OCI-LY7 (cell line): ENCODE data around the gene STXBP5. TPM values are rescaled to one million over a fixed set of nuclear protein-coding genes. Genes with fewer than 3 reads are reported as not detected.

ENCODE experiments used
- BruUV-seq: library from RNA; stranded (reverse); fragments of 400-500 nt; replicated peaks from 2 replicates; lab custom pipeline; 2021; lab: Mats Ljungman, UMichigan
- CTCF ChIA-PET: fragments of 300-600 bp; sonication (Branson Sonifier 250); formaldehyde crosslinking; loops from one replicate; lab custom pipeline; 2022; ENCODE audit warnings: antibody characterized with exemption; ENCODE audit not compliant: unreplicated experiment; lab: Charles Lee
- POLR2A ChIA-PET: fragments of 300-600 bp; sonication (Branson Sonifier 250); formaldehyde crosslinking; loops from one replicate; lab custom pipeline; 2022; ENCODE audit warnings: antibody characterized with exemption; lab: Charles Lee
- DNase-seq: peaks from one replicate; pipeline ENCODE4 v3.0.0-alpha.2; 2015; ENCODE audit warnings: low spot score
- H2AFZ ChIP-seq: fragments of 200-600 bp; sonication (generic), shearing (Covaris generic); 2 replicates; pipeline ENCODE4 v1.6.1; 2014; ENCODE audit warnings: mild to moderate bottlenecking, antibody characterized with exemption, low read length, moderate library complexity
- H3K27ac ChIP-seq: fragments of 200-600 bp; sonication (generic); 2 replicates; pipeline ENCODE4 v1.5.1; 2014; ENCODE audit warnings: mixed run types, low read depth, mild to moderate bottlenecking, moderate library complexity, low read length, inconsistent platforms; ENCODE audit not compliant: poor library complexity, severe bottlenecking
- H3K36me3 ChIP-seq: fragments of 200-600 bp; sonication (generic); 2 replicates; pipeline ENCODE4 v1.6.1; 2014; ENCODE audit warnings: mild to moderate bottlenecking, antibody characterized with exemption, low read length, moderate library complexity, mixed read lengths; ENCODE audit not compliant: insufficient read depth
- H3K4me1 ChIP-seq: fragments of 200-600 bp; sonication (generic); 2 replicates; pipeline ENCODE4 v1.5.1; 2014; ENCODE audit warnings: mild to moderate bottlenecking, low read length; ENCODE audit not compliant: insufficient read depth, poor library complexity, severe bottlenecking
- H3K4me2 ChIP-seq: fragments of 200-600 bp; sonication (generic); 2 replicates; pipeline ENCODE4 v1.6.1; 2014; ENCODE audit warnings: mild to moderate bottlenecking, low read length
- H3K4me3 ChIP-seq: fragments of 200-600 bp; sonication (generic); 2 replicates; pipeline ENCODE4 v1.5.1; 2014; ENCODE audit warnings: mild to moderate bottlenecking, low read depth, low read length; ENCODE audit not compliant: poor library complexity, severe bottlenecking
- H3K79me2 ChIP-seq: fragments of 200-600 bp; sonication (generic); 2 replicates; pipeline ENCODE4 v1.6.1; 2016; ENCODE audit warnings: low read depth, mild to moderate bottlenecking, low read length, moderate library complexity, mixed read lengths; ENCODE audit not compliant: insufficient read depth
- H3K9me2 ChIP-seq: fragments of 200-600 bp; sonication (generic); 2 replicates; pipeline ENCODE4 v1.6.1; 2016; ENCODE audit warnings: mild to moderate bottlenecking, low read length, mixed read lengths; ENCODE audit not compliant: insufficient read depth
- H3K9me3 ChIP-seq: fragments of 200-600 bp; sonication (generic); 2 replicates; pipeline ENCODE4 v1.6.1; 2014; ENCODE audit warnings: mild to moderate bottlenecking, mixed run types, low read length, mixed read lengths
- H4K20me1 ChIP-seq: fragments of 200-600 bp; sonication (generic); 2 replicates; pipeline ENCODE4 v1.6.1; 2014; ENCODE audit warnings: mild to moderate bottlenecking, antibody characterized with exemption, low read length, moderate library complexity, mixed read lengths; ENCODE audit not compliant: insufficient read depth
- CTCF ChIP-seq: fragments of 200-600 bp; sonication (generic); conservative IDR thresholded peaks from 2 replicates; pipeline ENCODE4 v1.5.1; 2014; ENCODE audit warnings: mild to moderate bottlenecking, antibody characterized with exemption, low read length, moderate library complexity, mixed read lengths
- EZH2phosphoT487 ChIP-seq: fragments of 200-600 bp; sonication (generic); IDR thresholded peaks from 2 replicates; pipeline ENCODE4 v1.6.1; 2018; ENCODE audit warnings: low read depth, borderline replicate concordance, mild to moderate bottlenecking, mixed run types, antibody characterized with exemption, low read length, moderate library complexity, mixed read lengths
- intact Hi-C: fragments of 100-400 bp; cut with micrococcal nuclease; formaldehyde crosslinking; loops from one replicate; pipeline ENCODE4 v1.10.0; 2022; ENCODE audit not compliant: unreplicated experiment
- total RNA-seq, 2 experiments: library from RNA; depleted of rRNA in 1 of 2; stranded (reverse); fragments of >200 nt in 1 of 2; shearing (Covaris generic) in 1 of 2; gene quantifications; 2 replicates each; pipeline ENCODE4 v1.2.3, GENCODE V29; 2014 to 2022

Gene STXBP5
- total RNA-seq, 2 experiments from 2014 or later, result 12.3 to 15.4 TPM

DNA sequence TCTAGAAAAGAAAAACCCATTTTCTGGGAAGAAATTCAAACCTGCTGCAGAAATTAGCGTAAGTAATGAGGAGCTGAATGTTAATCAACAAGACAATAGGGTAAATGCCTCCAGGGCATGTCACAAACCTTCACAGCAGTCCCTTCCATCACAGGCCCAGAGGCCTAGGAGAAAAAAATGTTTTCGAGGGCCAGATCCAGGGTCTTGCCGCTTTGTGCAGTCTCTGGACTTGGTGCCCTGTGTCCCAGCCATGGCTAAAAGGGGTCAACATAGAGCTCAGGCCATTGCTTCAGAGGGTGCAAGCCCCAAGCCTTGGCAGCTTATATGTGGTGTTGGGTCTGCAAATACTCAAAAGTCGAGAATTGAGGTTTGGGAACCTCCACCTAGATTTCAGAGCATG lies 99.8 kb downstream of the STXBP5 start:
- no peak overlapping the region for H3K27ac ChIP-seq
- H4K20me1 ChIP-seq, result no peaks in the 10 kb centered on the region
- no peak overlapping the region for H2AFZ ChIP-seq
- H3K4me3 ChIP-seq, result no peak overlapping the region
- TF ChIP-seq EZH2phosphoT487 (no peak), CTCF (no peak)
- H3K36me3 ChIP-seq, result peaks cover 6% of the 10 kb centered on the region; the same call in 1 of the 2 replicates
- ChIA-PET POLR2A (no interaction called here), CTCF (no interaction called here)
- intact Hi-C loops, result no loop called here
- H3K4me2 ChIP-seq, result no peak overlapping the region
- H3K9me2 ChIP-seq, result no peaks in the 10 kb centered on the region
- H3K79me2 ChIP-seq, result no peaks in the 10 kb centered on the region
- no peak for DNase-seq
- no peaks in the 10 kb centered on the region for H3K9me3 ChIP-seq
- no peaks in the 10 kb centered on the region for H3K4me1 ChIP-seq
- no TSS peak for BruUV-seq

GRCh38 chr6:147310521-147310920 lies 106.3 kb downstream of the STXBP5 start:
- Histone ChIP-seq H3K27ac (no peak overlapping the region), H2AFZ (no peak overlapping the region), H3K36me3 (no peaks in the 10 kb centered on the region), H3K9me2 (no peaks in the 10 kb centered on the region), H3K4me2 (no peak overlapping the region), H3K4me1 (no peaks in the 10 kb centered on the region), H3K9me3 (no peaks in the 10 kb centered on the region), H3K79me2 (no peaks in the 10 kb centered on the region), H4K20me1 (no peaks in the 10 kb centered on the region), H3K4me3 (no peak overlapping the region)
- no TSS peak for BruUV-seq
- POLR2A ChIA-PET, result interaction anchor here (0.5 to 1.0 kb wide), 4 partner anchors 46 to 368 kb away, joined by 3 to 4 read pairs (median 4); no protein-coding TSS in a partner anchor
- intact Hi-C loops, result no loop called here
- TF ChIP-seq EZH2phosphoT487 (no peak), CTCF (no peak)
- CTCF ChIA-PET, result no interaction called here
- no peak for DNase-seq

DNA sequence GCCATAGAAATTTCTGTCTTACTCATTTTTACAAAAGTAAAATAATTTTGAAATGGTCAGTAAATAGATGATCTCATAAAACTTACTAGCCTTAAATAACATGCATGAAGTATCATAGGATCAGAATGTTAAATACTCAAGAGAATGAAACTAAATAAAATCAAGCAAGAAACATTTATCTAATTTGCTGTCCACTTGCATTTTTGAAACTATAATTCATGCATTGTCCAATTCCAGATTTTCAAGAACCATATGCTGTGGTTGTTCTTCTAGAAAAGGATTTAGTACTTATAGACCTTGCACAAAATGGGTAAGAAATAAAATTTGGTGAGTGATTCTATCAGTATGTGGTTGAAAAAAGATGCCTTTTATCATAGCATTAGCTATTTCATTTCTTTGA lies 107.0 kb downstream of the STXBP5 start:
- no TSS peak for BruUV-seq
- Histone ChIP-seq H3K4me3 (no peak overlapping the region), H3K27ac (no peak overlapping the region), H3K9me2 (no peaks in the 10 kb centered on the region), H3K36me3 (0 out of 2 replicates have a peak, but pooled peaks cover 2% of the 10 kb centered on the region), H4K20me1 (no peaks in the 10 kb centered on the region), H3K79me2 (no peaks in the 10 kb centered on the region), H2AFZ (no peak overlapping the region), H3K9me3 (no peaks in the 10 kb centered on the region), H3K4me1 (no peaks in the 10 kb centered on the region), H3K4me2 (no peak overlapping the region)
- POLR2A ChIA-PET, result interaction anchor here (0.6 to 1.0 kb wide), 2 partner anchors 79 to 368 kb away, joined by 3 read pairs; no protein-coding TSS in a partner anchor
- intact Hi-C loops, result no loop called here
- TF ChIP-seq EZH2phosphoT487, result no peak
- no peak for TF ChIP-seq CTCF
- CTCF ChIA-PET, result no interaction called here
- DNase-seq, result no peak
